Loucy (cell line): ENCODE measurements around the gene TNFSF13.

Experiments
- H2AFZ ChIP-seq: fragments of 200-600 bp; sonication (generic); 2 replicates; pipeline ENCODE4 v1.6.0; 2016; ENCODE audit warnings: antibody characterized with exemption, mild to moderate bottlenecking, low read length, moderate library complexity
- H3F3A ChIP-seq: fragments of 200-600 bp; 2 replicates; pipeline ENCODE4 v1.6.0; 2016; ENCODE audit warnings: antibody characterized with exemption, low read depth, mild to moderate bottlenecking
- H3K27me3 ChIP-seq: fragments of 200-600 bp; sonication (generic); 2 replicates; pipeline ENCODE4 v1.6.1; 2014; ENCODE audit warnings: low read length, mild to moderate bottlenecking; ENCODE audit not compliant: insufficient read depth, poor library complexity, severe bottlenecking
- H3K36me3 ChIP-seq: fragments of 200-600 bp; sonication (generic); 2 replicates; pipeline ENCODE4 v1.6.1; 2016; ENCODE audit warnings: low read length; ENCODE audit not compliant: insufficient read depth
- H3K4me1 ChIP-seq: fragments of 200-600 bp; sonication (generic); 2 replicates; pipeline ENCODE4 v1.5.1; 2014; ENCODE audit warnings: low read length, mild to moderate bottlenecking; ENCODE audit not compliant: insufficient read depth, poor library complexity, severe bottlenecking
- H3K4me2 ChIP-seq: fragments of 200-600 bp; sonication (generic); 2 replicates; pipeline ENCODE4 v1.6.0; 2014; ENCODE audit warnings: antibody characterized with exemption, low read length, low read depth, mild to moderate bottlenecking; ENCODE audit not compliant: poor library complexity, severe bottlenecking
- H3K4me3 ChIP-seq: fragments of 200-600 bp; sonication (generic); 2 replicates; pipeline ENCODE4 v1.5.1; 2014; ENCODE audit warnings: low read length, mild to moderate bottlenecking, mixed read lengths; ENCODE audit not compliant: poor library complexity, severe bottlenecking
- H3K79me2 ChIP-seq: fragments of 200-600 bp; sonication (generic); 2 replicates; pipeline ENCODE4 v1.6.1; 2014; ENCODE audit warnings: low read length; ENCODE audit not compliant: insufficient read depth
- H3K9ac ChIP-seq: fragments of 200-600 bp; sonication (generic); 2 replicates; pipeline ENCODE4 v1.6.0; 2014; ENCODE audit warnings: mild to moderate bottlenecking, low read depth, low read length, moderate library complexity; ENCODE audit not compliant: poor library complexity, severe bottlenecking
- H3K9me2 ChIP-seq: fragments of 200-600 bp; sonication (generic); replicated peaks from 2 replicates; pipeline ENCODE4 v1.6.1; 2016; ENCODE audit warnings: low read depth, low read length, mixed read lengths
- H3K9me3 ChIP-seq: fragments of 200-600 bp; sonication (generic); 2 replicates; pipeline ENCODE4 v1.6.1; 2014; ENCODE audit warnings: mild to moderate bottlenecking, antibody characterized with exemption, low read length, low read depth; ENCODE audit not compliant: insufficient read depth
- H4K20me1 ChIP-seq: fragments of 200-600 bp; sonication (generic); 2 replicates; pipeline ENCODE4 v1.6.0; 2014; ENCODE audit warnings: antibody characterized with exemption, low read length, mild to moderate bottlenecking; ENCODE audit not compliant: insufficient read depth, poor library complexity, severe bottlenecking
- EZH2phosphoT487 ChIP-seq: fragments of 200-600 bp; IDR thresholded peaks from 2 replicates; pipeline ENCODE4 v1.6.1; 2018; ENCODE audit warnings: antibody characterized with exemption, mild to moderate bottlenecking, moderate library complexity, borderline replicate concordance
- TF ChIP-seq, protein P1 (sequence below): fragments of 200-600 bp; sonication (generic); conservative IDR thresholded peaks from 2 replicates; pipeline ENCODE4 v1.5.1; 2014; ENCODE audit warnings: mild to moderate bottlenecking, antibody characterized with exemption, low read length

Gene TNFSF13

DNA sequence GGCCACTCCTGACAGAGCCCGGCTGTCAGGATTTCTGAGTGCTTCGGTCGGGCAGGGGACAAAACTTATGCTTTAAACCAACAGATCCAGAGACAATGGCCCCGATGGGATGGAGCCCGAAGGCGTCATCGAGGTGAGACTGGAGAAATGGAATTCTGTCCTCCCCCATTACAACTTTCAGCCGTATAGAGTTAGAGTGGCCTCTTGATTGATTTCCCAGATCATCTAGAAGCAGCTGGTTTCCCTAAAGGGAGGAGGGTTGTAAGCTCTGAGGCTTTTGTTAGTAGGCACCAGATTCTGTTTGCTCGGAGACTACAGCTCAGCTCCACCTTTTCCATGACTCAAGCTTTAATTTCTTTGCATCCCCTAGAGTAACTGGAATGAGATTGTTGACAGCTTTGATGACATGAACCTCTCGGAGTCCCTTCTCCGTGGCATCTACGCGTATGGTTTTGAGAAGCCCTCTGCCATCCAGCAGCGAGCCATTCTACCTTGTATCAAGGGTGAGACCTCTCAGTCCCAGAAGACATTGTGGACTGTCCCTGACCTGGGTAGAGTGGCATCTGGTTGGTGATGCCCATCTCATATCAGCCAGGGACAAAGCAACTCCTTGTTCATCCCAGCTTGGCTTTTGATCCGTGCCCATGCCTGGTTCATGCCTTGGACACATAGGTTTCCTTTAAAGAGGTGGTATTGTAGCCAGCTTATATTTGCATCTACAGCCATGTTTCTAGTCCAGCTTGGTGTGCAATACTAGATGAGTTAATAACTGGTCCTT lies 15.8 kb downstream of the TNFSF13 start:
- Histone ChIP-seq H3K9me2 (no peaks in the 10 kb centered on the region), H3K4me2 (peak overlapping the region; percentile 75), H3K27me3 (peaks cover 7% of the 10 kb centered on the region), H3F3A (peaks cover 23% of the 10 kb centered on the region), H3K9ac (peak overlapping the region; percentile 100), H3K79me2 (peaks cover 69% of the 10 kb centered on the region), H3K9me3 (no peaks in the 10 kb centered on the region), H4K20me1 (peaks cover 65% of the 10 kb centered on the region), H3K36me3 (peaks cover 73% of the 10 kb centered on the region), H2AFZ (no peak overlapping the region), H3K4me3 (peak overlapping the region; percentile 98), H3K4me1 (peaks cover 36% of the 10 kb centered on the region)
- TF ChIP-seq EZH2phosphoT487 = no peak
- TF ChIP-seq, protein P1, sequence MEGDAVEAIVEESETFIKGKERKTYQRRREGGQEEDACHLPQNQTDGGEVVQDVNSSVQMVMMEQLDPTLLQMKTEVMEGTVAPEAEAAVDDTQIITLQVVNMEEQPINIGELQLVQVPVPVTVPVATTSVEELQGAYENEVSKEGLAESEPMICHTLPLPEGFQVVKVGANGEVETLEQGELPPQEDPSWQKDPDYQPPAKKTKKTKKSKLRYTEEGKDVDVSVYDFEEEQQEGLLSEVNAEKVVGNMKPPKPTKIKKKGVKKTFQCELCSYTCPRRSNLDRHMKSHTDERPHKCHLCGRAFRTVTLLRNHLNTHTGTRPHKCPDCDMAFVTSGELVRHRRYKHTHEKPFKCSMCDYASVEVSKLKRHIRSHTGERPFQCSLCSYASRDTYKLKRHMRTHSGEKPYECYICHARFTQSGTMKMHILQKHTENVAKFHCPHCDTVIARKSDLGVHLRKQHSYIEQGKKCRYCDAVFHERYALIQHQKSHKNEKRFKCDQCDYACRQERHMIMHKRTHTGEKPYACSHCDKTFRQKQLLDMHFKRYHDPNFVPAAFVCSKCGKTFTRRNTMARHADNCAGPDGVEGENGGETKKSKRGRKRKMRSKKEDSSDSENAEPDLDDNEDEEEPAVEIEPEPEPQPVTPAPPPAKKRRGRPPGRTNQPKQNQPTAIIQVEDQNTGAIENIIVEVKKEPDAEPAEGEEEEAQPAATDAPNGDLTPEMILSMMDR = no peak

- peaks cover 76% of the 10 kb centered on the region for H3K36me3 ChIP-seq
- no peaks in the 10 kb centered on the region for H3K9me3 ChIP-seq
- TF ChIP-seq, protein P1 = no peak
- no peak for TF ChIP-seq EZH2phosphoT487
- H3K4me1 ChIP-seq = peaks cover 40% of the 10 kb centered on the region
- peak overlapping the region; percentile 98 for H3K4me3 ChIP-seq
- H3K27me3 ChIP-seq = peaks cover 7% of the 10 kb centered on the region
- peak overlapping the region; percentile 100 for H3K9ac ChIP-seq
- H3K9me2 ChIP-seq = no peaks in the 10 kb centered on the region
- no peak overlapping the region for H2AFZ ChIP-seq
- peaks cover 70% of the 10 kb centered on the region for H3K79me2 ChIP-seq
- H3F3A ChIP-seq = peaks cover 27% of the 10 kb centered on the region
- peaks cover 67% of the 10 kb centered on the region for H4K20me1 ChIP-seq
- H3K4me2 ChIP-seq = peak overlapping the region; percentile 75
Observed at GRCh38 chr17:7575481-7575883, 16.9 kb downstream of the TNFSF13 start.

GRCh38 chr17:7575959-7576358 lies 17.4 kb downstream of the TNFSF13 start:
- Histone ChIP-seq H3K9ac (no peak overlapping the region), H3K9me2 (no peaks in the 10 kb centered on the region), H3K9me3 (no peaks in the 10 kb centered on the region), H3K4me3 (peak overlapping the region; percentile 98), H2AFZ (no peak overlapping the region), H3K27me3 (peaks cover 7% of the 10 kb centered on the region), H3K79me2 (peaks cover 75% of the 10 kb centered on the region), H3F3A (peaks cover 27% of the 10 kb centered on the region), H3K4me2 (peak overlapping the region; percentile 75), H3K36me3 (peaks cover 76% of the 10 kb centered on the region), H4K20me1 (peaks cover 67% of the 10 kb centered on the region), H3K4me1 (peaks cover 40% of the 10 kb centered on the region)
- TF ChIP-seq EZH2phosphoT487 = no peak
- TF ChIP-seq, protein P1 = no peak
